Osteoblast (primary cell): ENCODE data around the gene CCL21. TPM values are rescaled to one million over a fixed set of nuclear protein-coding genes. Genes with fewer than 3 reads are reported as not detected.
A peak's percentile ranks its signal among the peaks of the same experiment; 100 is the strongest.

Experiments used
- DNase-seq: peaks from one replicate; pipeline ENCODE4 v3.0.0; 2011; ENCODE audit warnings: low spot score, mixed read lengths; ENCODE audit not compliant: insufficient read length; ENCODE audit errors: missing footprints
- H2AFZ ChIP-seq: 2 replicates; pipeline ENCODE4 v1.6.0; 2011; ENCODE audit warnings: mild to moderate bottlenecking, low read length
- H3K27ac ChIP-seq: 2 replicates; pipeline ENCODE4 v1.5.1; 2011; ENCODE audit warnings: mild to moderate bottlenecking, low read depth, low read length, moderate library complexity
- H3K27me3 ChIP-seq: 2 replicates; pipeline ENCODE4 v1.6.0; 2012; ENCODE audit warnings: mild to moderate bottlenecking, control low read depth, inconsistent platforms, low read length, moderate library complexity; ENCODE audit not compliant: insufficient read depth
- H3K36me3 ChIP-seq: 2 replicates; pipeline ENCODE4 v1.5.1; 2011; ENCODE audit warnings: mild to moderate bottlenecking, low read length, control low read depth, moderate library complexity; ENCODE audit not compliant: insufficient read depth
- H3K4me1 ChIP-seq: 2 replicates; pipeline ENCODE4 v1.5.1; 2011; ENCODE audit warnings: mild to moderate bottlenecking, low read length, control low read depth, moderate library complexity; ENCODE audit not compliant: insufficient read depth
- H3K4me2 ChIP-seq: 2 replicates; pipeline ENCODE4 v1.6.0; 2011; ENCODE audit warnings: mild to moderate bottlenecking, low read length; ENCODE audit not compliant: insufficient read depth
- H3K4me3 ChIP-seq: fragments of 200-600 bp; sonication (generic); 3 replicates; pipeline ENCODE4 v1.5.1; 2012; ENCODE audit warnings: mild to moderate bottlenecking, low read length, inconsistent platforms; ENCODE audit not compliant: insufficient read depth
- H3K79me2 ChIP-seq: 2 replicates; pipeline ENCODE4 v1.6.0; 2012; ENCODE audit warnings: mild to moderate bottlenecking, low read length, control low read depth, inconsistent platforms; ENCODE audit not compliant: insufficient read depth
- H3K9me3 ChIP-seq: 2 replicates; pipeline ENCODE4 v1.5.1; 2011; ENCODE audit warnings: low read depth, low read length, control low read depth
- H4K20me1 ChIP-seq: 2 replicates; pipeline ENCODE4 v1.6.0; 2012; ENCODE audit warnings: mild to moderate bottlenecking, low read length, control low read depth; ENCODE audit not compliant: insufficient read depth
- CTCF ChIP-seq: IDR thresholded peaks from 2 replicates; pipeline ENCODE4 v1.5.1; 2011; ENCODE audit warnings: mild to moderate bottlenecking, low read depth, low read length, moderate library complexity; ENCODE audit errors: extremely low read depth
- total RNA-seq: library from RNA; depleted of rRNA; stranded (reverse); fragments of >200 nt; gene quantifications from 2 replicates; pipeline ENCODE4 v1.2.3, GENCODE V29; 2012

CCL21 gene
- total RNA-seq, 1 donor, result not detected

- Histone ChIP-seq H3K27ac (no peak overlapping the region), H3K36me3 (peaks cover 4% of the 10 kb centered on the region), H3K79me2 (no peaks in the 10 kb centered on the region), H3K27me3 (no peaks in the 10 kb centered on the region), H3K9me3 (no peaks in the 10 kb centered on the region), H3K4me2 (no peak overlapping the region), H2AFZ (no peak overlapping the region), H3K4me3 (no peak overlapping the region), H4K20me1 (peaks cover 8% of the 10 kb centered on the region), H3K4me1 (peaks cover 5% of the 10 kb centered on the region)
- no peak for DNase-seq
- TF ChIP-seq CTCF, result no peak
These were observed 25.1 kb downstream of the CCL21 start for GRCh38 chr9:34684816-34685215.

GRCh38 chr9:34684145-34684544 is 25.8 kb downstream of the CCL21 start:
- Histone ChIP-seq H3K36me3 (peaks cover 4% of the 10 kb centered on the region), H3K27me3 (no peaks in the 10 kb centered on the region), H3K79me2 (no peaks in the 10 kb centered on the region), H3K4me1 (peaks cover 5% of the 10 kb centered on the region), H4K20me1 (peaks cover 8% of the 10 kb centered on the region), H3K4me2 (no peak overlapping the region), H3K27ac (no peak overlapping the region), H2AFZ (no peak overlapping the region), H3K9me3 (no peaks in the 10 kb centered on the region), H3K4me3 (no peak overlapping the region)
- peak; percentile 80 for DNase-seq
- no peak for TF ChIP-seq CTCF

GRCh38 chr9:34675869-34676268 is 34.1 kb downstream of the CCL21 start:
- no peak overlapping the region for H3K4me2 ChIP-seq

GRCh38 chr9:34675048-34675714 is 34.8 kb downstream of the CCL21 start:
- no peaks in the 10 kb centered on the region for H3K4me1 ChIP-seq
- H3K27ac ChIP-seq, result no peak overlapping the region
- no peak overlapping the region for H3K4me3 ChIP-seq
- H3K9me3 ChIP-seq, result no peaks in the 10 kb centered on the region
- H4K20me1 ChIP-seq, result peaks cover 5% of the 10 kb centered on the region
- peaks cover 3% of the 10 kb centered on the region for H3K79me2 ChIP-seq
- peak; percentile 79 for DNase-seq
- peak; percentile 86 for TF ChIP-seq CTCF
- no peaks in the 10 kb centered on the region for H3K36me3 ChIP-seq
- no peak overlapping the region for H3K4me2 ChIP-seq
- H2AFZ ChIP-seq, result no peak overlapping the region
- H3K27me3 ChIP-seq, result no peaks in the 10 kb centered on the region

More at GRCh38 chr9:34675869-34676268, 34.1 kb downstream of the CCL21 start:
- DNase-seq, result peak; percentile 78
- peaks cover 1% of the 10 kb centered on the region for H3K36me3 ChIP-seq
- H3K27ac ChIP-seq, result no peak overlapping the region
- H3K4me3 ChIP-seq, result no peak overlapping the region
- no peaks in the 10 kb centered on the region for H4K20me1 ChIP-seq
- H3K9me3 ChIP-seq, result no peaks in the 10 kb centered on the region
- H3K4me1 ChIP-seq, result no peaks in the 10 kb centered on the region
- no peak for TF ChIP-seq CTCF
- no peaks in the 10 kb centered on the region for H3K27me3 ChIP-seq
- no peak overlapping the region for H2AFZ ChIP-seq
- no peaks in the 10 kb centered on the region for H3K79me2 ChIP-seq
